ENCODE data around the gene WDFY4. TPM values are rescaled to one million over a fixed set of nuclear protein-coding genes. Genes with fewer than 3 reads are reported as not detected.

The WDFY4 gene
- total and polyA plus RNA-seq, 2 donors (not counting 3 experiments of a cell fraction or from before 2014, with no cell fraction given) = 10.1 to 10.2 TPM

GRCh38 chr10:48948470-48949037 lies 263.9 kb downstream of the WDFY4 start:
- H3K4me2 ChIP-seq (ENCODE audit: insufficient read depth, low read length) = no peak overlapping the region
- DNase-seq (ENCODE audit: low read depth, low spot score) = no peak
- CTCF ChIA-PET = no interaction called here
- H3K79me2 ChIP-seq (ENCODE audit: control insufficient read depth, insufficient read depth, low read length) = no peaks in the 10 kb centered on the region
- H3K4me3 ChIP-seq (replicated peaks in 1 of 3; ENCODE audit: insufficient read depth in 1 of 3, low read depth in 1 of 3, low read length in 3 of 3) = no peak overlapping the region
- no peaks in the 10 kb centered on the region for H3K9me3 ChIP-seq (replicated peaks; ENCODE audit: control insufficient read depth, insufficient read depth, low read length)
- no peak overlapping the region for H2AFZ ChIP-seq (ENCODE audit: low read depth, low read length)
- no peaks in the 10 kb centered on the region for H3K9me1 ChIP-seq (replicated peaks; ENCODE audit: control insufficient read depth, extremely low read depth, insufficient read depth, low read length)
- dilution Hi-C loops (cut with MboI; ENCODE audit: extremely low pct_ligation_motif_present, low sequenced_read_pairs) (no loop called here), intact Hi-C loops (cut with micrococcal nuclease) (loop anchor here (5.0 to 10.0 kb wide), 3 partner anchors 244 to 584 kb away; partner anchors contain the start of gene ARHGAP22)
- H3K27me3 ChIP-seq (ENCODE audit: control insufficient read depth in 2 of 2, insufficient read depth in 2 of 2, low read length in 2 of 2) = no peaks in the 10 kb centered on the region
- no peak for FAIRE-seq
- H3K9ac ChIP-seq (replicated peaks; ENCODE audit: extremely low read depth, insufficient read depth, low read length) = no peak overlapping the region
- H3K27ac ChIP-seq (ENCODE audit: insufficient read depth, low read depth, low read length) = no peak overlapping the region
- peaks cover 32% of the 10 kb centered on the region for H3K4me1 ChIP-seq (ENCODE audit: control insufficient read depth, extremely low read depth, insufficient read depth, low read length)
- no peaks in the 10 kb centered on the region for H4K20me1 ChIP-seq (replicated peaks; ENCODE audit: control insufficient read depth, extremely low read depth, insufficient read depth, low read length)
- POLR2A ChIA-PET = no interaction called here
- TF ChIP-seq FOS (IDR thresholded peaks at IDR 0.05; ENCODE audit: borderline replicate concordance, insufficient read depth, low read length) (no peak), EZH2 (IDR thresholded peaks at IDR 0.05; ENCODE audit: borderline replicate concordance, low read depth, low read length, severe bottlenecking) (no peak), MYC (IDR thresholded peaks at IDR 0.05; ENCODE audit: low read depth, low read length) (no peak), POLR2A (IDR thresholded peaks at IDR 0.05; ENCODE audit: low read depth, low read length) (no peak), JUN (IDR thresholded peaks at IDR 0.05; ENCODE audit: borderline replicate concordance, insufficient read depth, insufficient read length, low read depth) (no peak), CTCF (IDR thresholded peaks at IDR 0.05; ENCODE audit: extremely low read depth in 1 of 2, insufficient read depth in 1 of 2, low read depth in 1 of 2, low read length in 2 of 2) (no peak), GATA2 (IDR thresholded peaks at IDR 0.05; ENCODE audit: insufficient read depth, insufficient read length, low read depth, low read length) (no peak), MAX (IDR thresholded peaks at IDR 0.05; ENCODE audit: insufficient read depth, insufficient read length) (no peak), POLR2AphosphoS5 (IDR thresholded peaks at IDR 0.05; ENCODE audit: insufficient read depth, low read depth, low read length) (no peak)
- no TSS peak for BruUV-seq (replicated peaks)
- H3K36me3 ChIP-seq (ENCODE audit: control insufficient read depth in 2 of 2, extremely low read depth in 1 of 2, insufficient read depth in 2 of 2, low read length in 2 of 2) = no peaks in the 10 kb centered on the region
